ENCODE results near the gene WDR81. TPM values are rescaled to one million over a fixed set of nuclear protein-coding genes. Genes with fewer than 3 reads are reported as not detected.
A peak's percentile ranks its signal among the peaks of the same experiment; 100 is the strongest.

Gene WDR81
- total and polyA plus RNA-seq, 5 donors from 2014 or later, result 10.6 to 48.4 (median 11.2) TPM

GRCh38 chr17:1783834-1784611 is 59.5 kb downstream of the WDR81 start:
- Histone ChIP-seq H3K27ac (ENCODE audit: insufficient read depth, low read length, poor library complexity, severe bottlenecking) (no peak overlapping the region), H3K4me1 (ENCODE audit: control insufficient read depth, insufficient read depth, low read length, poor library complexity, severe bottlenecking) (no peaks in the 10 kb centered on the region), H3K36me3 (ENCODE audit: control insufficient read depth, insufficient read depth, low read length) (peaks cover 68% of the 10 kb centered on the region), H3K9me3 (ENCODE audit: control insufficient read depth in 2 of 2, low read length in 2 of 2) (no peaks in the 10 kb centered on the region), H3K4me3 (ENCODE audit: low read depth, low read length) (no peak overlapping the region), H3K27me3 (ENCODE audit: control insufficient read depth, insufficient read depth, low read length) (no peaks in the 10 kb centered on the region)
- Mint-ChIP-seq H3K27me3 (no peaks in the 10 kb centered on the region), H3K4me3 (no peak overlapping the region), H3K4me1 (peaks cover 0 to 7% (median 1%) of the 10 kb centered on the region in 4 donors), H3K9me3 (no peaks in the 10 kb centered on the region), H3K36me3 (peaks cover 38% of the 10 kb centered on the region), H3K27ac (peak overlapping the region in 2 of 3 donors; percentile 44 to 74)
- peak in 2 of 3 donors; percentile 28 to 52 for DNase-seq
- ATAC-seq (ENCODE audit: low read depth in 2 of 2), result peak; percentile 34 to 42

GRCh38 chr17:1785930-1786329 is 61.4 kb downstream of the WDR81 start:
- Histone ChIP-seq H3K4me1 (ENCODE audit: control insufficient read depth, insufficient read depth, low read length, poor library complexity, severe bottlenecking) (no peaks in the 10 kb centered on the region), H3K36me3 (ENCODE audit: control insufficient read depth, insufficient read depth, low read length) (peaks cover 62% of the 10 kb centered on the region), H3K9me3 (ENCODE audit: control insufficient read depth in 2 of 2, low read length in 2 of 2) (no peaks in the 10 kb centered on the region), H3K27me3 (ENCODE audit: control insufficient read depth, insufficient read depth, low read length) (no peaks in the 10 kb centered on the region), H3K27ac (ENCODE audit: insufficient read depth, low read length, poor library complexity, severe bottlenecking) (no peak overlapping the region), H3K4me3 (ENCODE audit: low read depth, low read length) (no peak overlapping the region)
- Mint-ChIP-seq H3K27me3 (no peaks in the 10 kb centered on the region), H3K9me3 (no peaks in the 10 kb centered on the region), H3K27ac (peak overlapping the region in 2 of 3 donors; percentile 48 to 49), H3K36me3 (peaks cover 38% of the 10 kb centered on the region), H3K4me3 (no peak overlapping the region), H3K4me1 (peaks cover 0 to 7% (median 1%) of the 10 kb centered on the region in 4 donors)
- ATAC-seq (ENCODE audit: low read depth in 2 of 2) (no peak), DNase-seq (no peak)

- no peak for DNase-seq
- no peaks in the 10 kb centered on the region for H3K4me1 ChIP-seq (ENCODE audit: control insufficient read depth, insufficient read depth, low read length, poor library complexity, severe bottlenecking)
- Mint-ChIP-seq H3K36me3 (peaks cover 41% of the 10 kb centered on the region), H3K27ac (no peak overlapping the region), H3K27me3 (no peaks in the 10 kb centered on the region), H3K4me3 (no peak overlapping the region), H3K4me1 (peaks cover 0 to 10% (median 4%) of the 10 kb centered on the region in 4 donors), H3K9me3 (no peaks in the 10 kb centered on the region)
- H3K36me3 ChIP-seq (ENCODE audit: control insufficient read depth, insufficient read depth, low read length), result peaks cover 54% of the 10 kb centered on the region
- H3K27ac ChIP-seq (ENCODE audit: insufficient read depth, low read length, poor library complexity, severe bottlenecking), result no peak overlapping the region
- H3K9me3 ChIP-seq (ENCODE audit: control insufficient read depth in 2 of 2, low read length in 2 of 2), result no peaks in the 10 kb centered on the region
- ATAC-seq (ENCODE audit: low read depth in 2 of 2), result no peak
- no peaks in the 10 kb centered on the region for H3K27me3 ChIP-seq (ENCODE audit: control insufficient read depth, insufficient read depth, low read length)
- H3K4me3 ChIP-seq (ENCODE audit: low read depth, low read length), result no peak overlapping the region
Observed at GRCh38 chr17:1786708-1787107, 62.2 kb downstream of the WDR81 start.

GRCh38 chr17:1787301-1787902 is 62.9 kb downstream of the WDR81 start:
- Mint-ChIP-seq H3K36me3 (peaks cover 35% of the 10 kb centered on the region), H3K27ac (no peak overlapping the region), H3K9me3 (no peaks in the 10 kb centered on the region), H3K27me3 (no peaks in the 10 kb centered on the region), H3K4me1 (peaks cover 0 to 10% (median 4%) of the 10 kb centered on the region in 4 donors), H3K4me3 (no peak overlapping the region)
- Histone ChIP-seq H3K36me3 (ENCODE audit: control insufficient read depth, insufficient read depth, low read length) (peaks cover 48% of the 10 kb centered on the region), H3K27ac (ENCODE audit: insufficient read depth, low read length, poor library complexity, severe bottlenecking) (no peak overlapping the region), H3K4me3 (ENCODE audit: low read depth, low read length) (no peak overlapping the region), H3K9me3 (ENCODE audit: control insufficient read depth in 2 of 2, low read length in 2 of 2) (no peaks in the 10 kb centered on the region), H3K4me1 (ENCODE audit: control insufficient read depth, insufficient read depth, low read length, poor library complexity, severe bottlenecking) (no peaks in the 10 kb centered on the region), H3K27me3 (ENCODE audit: control insufficient read depth, insufficient read depth, low read length) (no peaks in the 10 kb centered on the region)
- ATAC-seq (ENCODE audit: low read depth in 2 of 2), result no peak
- no peak for DNase-seq

Other genes with a start within 250 kb of the WDR81 start
- 33.7 TPM for gene MYO1C, start 232.0 kb upstream of the WDR81 start, total RNA-seq
- gene MYO1C, start 232.0 kb upstream of the WDR81 start, polyA plus RNA-seq, result 10 to 100 TPM in 2 of 4 donors, 1 to 10 TPM in 2; 7.3 to 11.4 (median 9.6) TPM
- gene INPP5K, start 208.1 kb upstream of the WDR81 start, total RNA-seq, result 193 TPM
- 100 to 1,000 TPM; 115 to 130 (median 121) TPM for gene INPP5K, start 208.1 kb upstream of the WDR81 start, polyA plus RNA-seq
- gene PITPNA, start 161.9 kb upstream of the WDR81 start, total RNA-seq, result 40.5 TPM
- gene PITPNA, start 161.9 kb upstream of the WDR81 start, polyA plus RNA-seq, result 10 to 100 TPM; 21.2 to 35.2 (median 26.8) TPM
- 6.6 TPM for gene SLC43A2, start 95.9 kb upstream of the WDR81 start, total RNA-seq
- 1 to 10 TPM; 3.5 to 6.9 (median 5.2) TPM for gene SLC43A2, start 95.9 kb upstream of the WDR81 start, polyA plus RNA-seq
- gene SCARF1, start 79.0 kb upstream of the WDR81 start, total RNA-seq, result 1.5 TPM
- under 1 TPM in 1 of 4 donors, not detected in 3; 0.49 TPM for gene SCARF1, start 79.0 kb upstream of the WDR81 start, polyA plus RNA-seq
- gene RILP, start 74.8 kb upstream of the WDR81 start, total RNA-seq, result 1.5 TPM
- 1 to 10 TPM; 3.7 to 7.6 (median 5.2) TPM for gene RILP, start 74.8 kb upstream of the WDR81 start, polyA plus RNA-seq
- gene PRPF8, start 39.8 kb upstream of the WDR81 start, total RNA-seq, result 405 TPM
- 100 to 1,000 TPM; 146 to 170 (median 159) TPM for gene PRPF8, start 39.8 kb upstream of the WDR81 start, polyA plus RNA-seq
- 0.35 TPM for gene TLCD2, start 14.3 kb upstream of the WDR81 start, total RNA-seq
- gene TLCD2, start 14.3 kb upstream of the WDR81 start, polyA plus RNA-seq, result under 1 TPM in 2 of 4 donors, not detected in 2; 0.03 to 0.17 TPM
- gene SERPINF2, start 18.2 kb downstream of the WDR81 start, total RNA-seq, result 0.69 TPM
- gene SERPINF2, start 18.2 kb downstream of the WDR81 start, polyA plus RNA-seq, result not detected
- gene SERPINF1, start 37.4 kb downstream of the WDR81 start, total RNA-seq, result not detected
- 1 to 10 TPM in 3 of 4 donors, under 1 TPM in 1; 0.36 to 1.6 (median 1.5) TPM for gene SERPINF1, start 37.4 kb downstream of the WDR81 start, polyA plus RNA-seq
- gene SMYD4, start 105.2 kb downstream of the WDR81 start, total RNA-seq, result 25.8 TPM
- 10 to 100 TPM in 3 of 4 donors, 1 to 10 TPM in 1; 7.2 to 12.5 (median 12.2) TPM for gene SMYD4, start 105.2 kb downstream of the WDR81 start, polyA plus RNA-seq
- gene RPA1, start 105.3 kb downstream of the WDR81 start, total RNA-seq, result 66.3 TPM
- 10 to 100 TPM; 69.7 to 94.5 (median 81.7) TPM for gene RPA1, start 105.3 kb downstream of the WDR81 start, polyA plus RNA-seq